Smooth muscle cell of the brain vasculature (primary cell): ENCODE data around the gene MST1.

Source experiments
- DNase-seq: peaks from one replicate; pipeline ENCODE4 v3.0.0-alpha.2; 2012; ENCODE audit warnings: low read depth, low spot score

MST1 gene

GRCh38 chr3:49656541-49657112, 32.6 kb downstream of the MST1 start:
- no peak for DNase-seq

DNA sequence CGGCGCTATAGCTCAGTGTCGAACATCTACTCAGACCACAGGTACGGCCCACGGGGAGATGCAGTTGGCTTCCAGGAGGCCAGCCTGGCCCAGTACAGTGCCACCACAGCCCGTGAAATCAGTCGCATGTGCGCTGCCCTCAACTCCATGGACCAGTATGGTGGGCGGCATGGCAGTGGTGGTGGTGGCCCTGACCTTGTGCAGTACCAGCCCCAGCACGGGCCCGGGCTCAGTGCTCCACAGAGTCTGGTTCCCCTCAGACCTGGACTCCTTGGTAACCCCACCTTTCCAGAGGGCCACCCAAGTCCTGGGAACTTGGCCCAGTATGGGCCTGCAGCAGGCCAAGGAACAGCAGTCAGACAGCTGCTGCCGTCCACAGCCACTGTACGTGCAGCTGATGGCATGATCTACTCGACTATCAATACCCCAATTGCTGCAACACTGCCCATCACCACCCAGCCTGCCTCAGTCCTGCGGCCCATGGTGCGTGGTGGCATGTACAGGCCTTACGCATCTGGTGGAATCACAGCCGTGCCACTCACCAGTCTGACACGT, 33.5 kb downstream of the MST1 start:
- no peak for DNase-seq

DNA sequence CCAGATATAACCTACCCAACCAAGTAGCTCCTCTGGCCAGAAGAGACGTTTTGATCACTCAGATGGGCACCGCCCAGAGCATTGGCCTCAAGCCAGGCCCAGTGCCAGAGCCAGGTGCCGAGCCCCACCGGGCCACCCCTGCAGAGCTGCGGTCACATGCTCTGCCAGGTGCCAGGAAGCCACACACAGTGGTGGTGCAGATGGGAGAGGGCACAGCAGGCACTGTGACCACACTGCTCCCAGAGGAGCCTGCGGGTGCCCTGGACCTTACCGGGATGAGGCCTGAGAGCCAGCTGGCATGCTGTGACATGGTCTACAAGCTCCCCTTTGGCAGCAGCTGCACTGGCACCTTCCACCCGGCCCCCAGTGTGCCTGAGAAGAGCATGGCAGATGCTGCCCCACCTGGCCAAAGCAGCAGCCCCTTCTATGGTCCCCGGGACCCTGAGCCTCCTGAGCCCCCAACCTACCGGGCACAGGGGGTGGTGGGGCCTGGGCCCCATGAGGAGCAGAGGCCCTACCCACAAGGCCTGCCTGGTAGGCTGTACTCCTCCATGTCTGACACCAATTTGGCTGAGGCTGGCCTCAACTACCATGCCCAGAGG, 34.2 kb downstream of the MST1 start:
- no peak for DNase-seq

GRCh38 chr3:49654176-49654825, 35.0 kb downstream of the MST1 start:
- no peak for DNase-seq

GRCh38 chr3:49653621-49654020, 35.7 kb downstream of the MST1 start:
- no peak for DNase-seq

DNA sequence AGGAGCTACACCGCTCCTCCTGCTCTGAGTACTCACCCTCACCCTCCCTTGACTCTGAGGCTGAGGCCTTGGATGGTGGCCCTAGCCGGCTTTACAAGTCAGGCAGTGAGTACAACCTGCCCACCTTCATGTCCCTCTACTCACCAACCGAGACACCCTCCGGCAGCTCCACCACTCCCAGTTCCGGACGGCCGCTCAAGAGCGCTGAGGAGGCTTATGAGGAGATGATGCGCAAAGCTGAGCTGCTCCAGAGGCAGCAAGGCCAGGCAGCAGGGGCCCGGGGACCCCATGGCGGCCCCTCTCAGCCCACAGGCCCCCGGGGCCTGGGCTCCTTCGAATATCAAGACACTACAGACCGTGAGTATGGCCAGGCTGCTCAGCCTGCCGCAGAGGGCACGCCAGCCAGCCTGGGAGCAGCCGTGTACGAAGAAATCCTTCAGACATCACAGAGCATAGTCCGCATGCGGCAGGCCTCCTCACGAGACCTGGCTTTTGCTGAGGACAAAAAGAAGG, 36.3 kb downstream of the MST1 start:
- DNase-seq: no peak

DNA sequence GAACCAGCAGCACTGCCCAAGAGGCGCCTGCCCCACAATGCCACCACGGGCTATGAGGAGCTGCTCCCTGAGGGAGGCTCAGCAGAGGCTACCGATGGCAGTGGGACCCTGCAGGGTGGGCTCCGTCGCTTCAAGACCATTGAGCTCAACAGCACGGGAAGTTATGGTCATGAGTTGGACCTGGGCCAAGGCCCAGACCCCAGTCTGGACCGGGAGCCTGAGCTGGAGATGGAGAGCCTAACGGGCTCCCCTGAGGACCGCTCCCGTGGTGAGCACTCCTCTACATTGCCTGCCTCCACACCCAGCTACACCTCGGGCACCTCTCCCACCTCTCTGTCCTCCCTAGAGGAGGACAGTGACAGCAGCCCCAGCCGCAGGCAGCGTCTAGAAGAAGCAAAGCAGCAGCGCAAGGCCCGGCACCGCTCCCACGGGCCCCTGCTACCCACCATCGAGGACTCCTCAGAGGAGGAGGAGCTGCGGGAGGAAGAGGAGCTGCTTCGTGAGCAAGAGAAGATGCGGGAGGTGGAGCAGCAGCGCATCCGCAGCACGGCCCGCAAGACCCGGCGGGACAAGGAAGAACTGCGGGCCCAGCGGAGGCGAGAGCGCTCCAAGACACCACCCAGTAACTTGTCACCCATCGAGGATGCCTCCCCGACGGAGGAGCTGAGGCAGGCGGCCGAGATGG, 36.9 kb downstream of the MST1 start:
- no peak for DNase-seq

DNA sequence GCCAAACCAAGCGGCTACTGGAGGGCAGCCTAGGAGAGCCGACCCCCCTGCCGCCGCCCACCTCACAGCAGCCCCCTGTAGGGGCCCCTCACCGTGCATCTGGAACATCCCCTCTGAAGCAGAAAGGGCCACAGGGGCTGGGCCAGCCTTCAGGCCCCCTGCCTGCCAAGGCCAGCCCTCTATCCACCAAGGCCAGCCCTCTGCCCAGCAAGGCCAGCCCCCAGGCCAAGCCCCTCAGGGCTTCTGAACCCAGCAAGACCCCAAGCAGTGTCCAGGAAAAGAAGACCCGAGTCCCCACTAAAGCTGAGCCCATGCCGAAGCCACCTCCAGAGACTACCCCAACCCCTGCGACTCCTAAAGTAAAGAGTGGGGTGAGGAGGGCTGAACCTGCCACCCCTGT, 38.6 kb downstream of the MST1 start:
- no peak for DNase-seq

- no peak for DNase-seq
Measured at GRCh38 chr3:49650177-49650576, 39.1 kb downstream of the MST1 start.

DNA sequence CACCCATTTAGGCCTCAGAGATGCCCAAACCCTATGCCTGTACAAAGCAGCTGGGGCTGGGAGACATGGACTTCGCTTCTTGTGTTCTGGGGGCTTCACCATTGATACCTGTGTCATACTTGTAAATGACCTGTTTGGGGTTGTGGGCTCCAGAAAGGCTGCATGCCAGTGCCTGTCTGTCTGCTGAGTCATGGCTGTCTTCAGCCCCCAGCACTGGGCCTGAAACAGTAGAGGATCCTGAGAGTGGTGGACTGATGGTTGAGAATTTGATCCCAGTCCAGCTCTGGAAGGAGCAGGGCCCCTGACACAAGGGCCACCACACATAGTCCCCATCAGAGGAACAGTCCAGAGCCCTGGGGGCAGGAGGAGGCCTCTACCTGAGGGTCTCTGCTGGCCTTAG, 39.7 kb downstream of the MST1 start:
- DNase-seq: no peak

DNA sequence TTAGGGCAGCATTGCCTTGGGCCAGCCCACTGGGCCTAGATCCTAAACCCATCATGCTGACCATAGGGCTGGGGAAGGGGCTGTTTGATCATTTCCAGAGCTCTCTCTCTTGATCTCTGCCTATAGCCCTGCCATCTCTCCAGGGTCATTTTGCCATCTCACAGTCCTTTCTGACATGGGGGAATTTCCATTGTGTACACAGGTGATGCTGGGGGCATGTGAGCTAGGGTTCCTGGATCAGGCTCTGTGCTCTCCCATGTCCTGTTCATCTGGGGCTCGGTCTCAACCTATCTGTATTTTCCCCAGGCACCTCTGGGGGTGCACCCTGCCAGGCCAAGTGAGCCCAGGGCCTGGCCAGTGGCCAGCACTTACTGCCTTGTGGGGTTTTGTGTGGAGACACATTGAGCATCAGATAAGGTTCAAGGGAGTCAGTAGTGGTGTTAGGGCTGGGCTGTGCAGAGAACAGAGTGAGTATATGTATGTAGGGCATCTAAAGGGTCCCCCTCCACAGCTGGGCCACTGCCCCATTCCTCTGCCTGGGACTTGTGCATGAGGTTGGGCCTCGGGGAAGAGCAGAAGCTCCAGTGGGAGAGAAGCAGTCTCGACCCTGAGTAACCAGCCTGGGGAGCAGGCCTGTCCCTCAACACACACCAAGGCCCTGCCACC, 40.8 kb downstream of the MST1 start:
- no peak for DNase-seq

- no peak for DNase-seq
Measured at GRCh38 chr3:49647741-49648140, 41.5 kb downstream of the MST1 start.

GRCh38 chr3:49646236-49646635, 43.0 kb downstream of the MST1 start:
- DNase-seq: no peak

- DNase-seq: no peak
Measured at GRCh38 chr3:49644684-49645083, 44.6 kb downstream of the MST1 start.

DNA sequence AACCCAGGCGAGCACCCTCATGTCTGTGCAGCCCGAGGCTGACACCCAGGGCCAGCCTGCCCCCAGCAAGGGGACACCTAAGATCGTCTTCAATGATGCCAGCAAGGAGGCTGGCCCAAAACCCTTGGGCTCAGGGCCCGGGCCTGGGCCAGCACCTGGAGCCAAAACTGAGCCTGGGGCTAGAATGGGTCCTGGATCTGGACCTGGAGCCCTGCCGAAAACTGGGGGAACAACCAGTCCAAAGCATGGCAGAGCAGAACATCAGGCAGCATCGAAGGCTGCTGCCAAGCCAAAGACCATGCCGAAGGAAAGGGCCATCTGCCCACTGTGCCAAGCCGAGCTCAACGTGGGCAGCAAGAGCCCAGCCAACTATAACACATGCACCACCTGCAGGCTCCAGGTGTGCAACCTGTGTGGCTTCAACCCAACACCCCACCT, 46.5 kb downstream of the MST1 start:
- DNase-seq: no peak

GRCh38 chr3:49641921-49642707, 47.2 kb downstream of the MST1 start:
- DNase-seq: no peak

DNA sequence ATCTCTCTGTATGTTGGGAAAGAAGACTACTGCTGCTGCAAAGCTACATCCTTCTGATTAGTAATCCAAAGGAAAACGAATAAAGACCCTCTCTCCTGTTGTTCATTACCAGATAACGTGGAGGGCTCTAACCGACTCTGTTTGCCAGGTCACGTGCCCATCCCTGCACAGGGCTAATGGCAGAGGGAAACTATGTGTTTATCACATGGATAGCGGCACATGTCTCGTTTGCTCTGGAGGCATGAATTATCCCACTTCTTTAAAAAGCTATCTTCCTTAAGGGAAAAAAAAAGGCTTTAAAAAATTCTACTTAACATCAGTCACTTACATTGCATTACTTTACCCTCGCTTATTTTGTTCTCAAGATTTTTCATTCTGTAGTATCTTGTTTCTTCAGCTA, 48.0 kb downstream of the MST1 start:
- DNase-seq: no peak

DNA sequence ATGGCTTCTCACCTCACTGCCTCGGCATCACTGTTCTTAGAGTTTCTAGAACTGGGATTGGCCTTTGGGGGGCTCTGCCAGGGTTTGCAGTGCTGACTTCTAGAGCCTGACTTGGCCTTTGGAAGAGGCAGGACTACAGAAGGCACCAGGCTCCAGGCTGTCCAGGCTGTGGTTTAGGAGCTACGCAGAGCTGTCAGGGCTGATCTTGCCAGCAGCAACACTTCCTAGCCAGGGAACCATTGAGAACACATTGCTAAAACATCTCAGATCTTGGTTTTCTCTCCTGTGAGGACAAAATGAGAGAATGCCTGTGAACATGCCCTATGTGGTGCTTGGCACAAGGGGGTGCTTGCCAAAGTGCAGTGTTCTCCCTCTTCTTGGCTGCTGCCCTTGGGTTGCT, 49.7 kb downstream of the MST1 start:
- DNase-seq: no peak

DNA sequence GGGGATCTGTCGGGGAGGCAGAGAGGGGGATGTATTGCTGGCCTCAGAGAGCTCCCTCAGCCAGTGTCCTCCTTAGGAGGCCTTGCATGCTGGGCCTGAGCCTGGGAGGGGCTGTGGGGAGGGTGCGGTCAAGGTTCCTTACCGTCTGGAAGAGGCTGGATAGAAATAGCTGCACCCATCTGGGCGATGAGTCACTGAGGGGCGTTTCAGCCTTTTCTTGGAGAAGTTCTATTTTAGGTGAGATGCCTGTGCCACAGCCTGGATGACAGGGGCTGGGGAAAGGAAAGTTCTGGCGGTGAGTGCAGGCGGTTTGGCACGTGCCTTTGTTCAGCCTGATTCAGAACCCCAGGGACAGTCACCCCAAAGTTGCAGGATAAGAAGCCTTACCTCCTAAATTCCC, 50.8 kb downstream of the MST1 start:
- DNase-seq: no peak

DNA sequence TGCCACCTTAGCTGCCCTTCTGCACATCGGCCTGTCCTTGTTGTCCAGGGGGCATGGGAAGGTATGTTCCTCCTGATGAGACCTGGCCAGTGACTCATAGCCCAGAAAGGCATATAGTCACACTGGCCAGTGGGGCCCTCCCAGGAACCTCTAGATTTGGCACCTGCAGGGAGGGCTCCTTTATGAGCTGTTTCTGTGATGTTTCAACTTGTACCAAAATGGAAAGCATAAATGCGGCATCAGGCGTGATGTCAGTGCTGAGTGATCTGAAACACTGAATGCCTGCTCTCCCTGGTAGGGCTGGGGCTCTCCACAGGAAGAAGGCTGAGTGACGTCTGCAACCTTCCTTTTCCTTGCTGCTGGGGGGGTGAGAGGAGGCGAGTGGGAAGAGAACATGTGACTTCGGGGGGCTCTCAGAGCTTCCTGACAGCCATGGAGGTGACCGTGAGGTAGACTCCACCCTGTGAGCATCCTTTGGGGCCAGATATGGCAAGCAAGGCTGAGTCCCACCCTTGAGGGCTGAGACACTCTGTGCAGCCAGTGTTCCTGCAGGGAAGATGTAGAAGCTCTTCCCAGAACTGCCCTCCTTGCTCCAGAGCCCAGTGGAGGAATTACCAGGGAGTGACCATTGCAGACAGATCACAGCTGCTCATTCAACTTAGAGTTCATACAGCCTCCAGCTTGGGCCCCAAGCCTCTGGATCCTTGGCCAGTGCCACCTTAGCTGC, 52.2 kb downstream of the MST1 start:
- DNase-seq: no peak
